GM12878 (cell line): Measurements from ENCODE around the gene ACTG1. TPM values are rescaled to one million over a fixed set of nuclear protein-coding genes. Genes with fewer than 3 reads are reported as not detected.
A peak's percentile ranks its signal among the peaks of the same experiment; 100 is the strongest.

Source experiments
- BCL11A ChIP-seq: IDR thresholded peaks from 2 replicates; pipeline ENCODE4 v1.6.1; 2011; ENCODE audit warnings: low read depth, low read length
- BHLHE40 ChIP-seq, 2 experiments: fragments of 450-650 bp in 1 of 2; IDR thresholded peaks; 2 replicates each; pipeline ENCODE4 v1.6.1; 2011 to 2017; ENCODE audit warnings: low read depth in 2 of 2, borderline replicate concordance in 1 of 2, improper control_type of control experiment in 1 of 2, low read length in 1 of 2, mild to moderate bottlenecking in 1 of 2
- CHD2 ChIP-seq: IDR thresholded peaks from 2 replicates; pipeline ENCODE4 v1.6.1; 2011; ENCODE audit warnings: low read depth, low read length, improper control_type of control experiment, borderline replicate concordance
- EED ChIP-seq: sonication (generic); IDR thresholded peaks from 2 replicates; pipeline ENCODE4 v1.6.1; 2016; ENCODE audit warnings: antibody characterized with exemption, low read depth
- HDAC6 ChIP-seq: fragments of 200-600 bp; sonication (generic); IDR thresholded peaks from one replicate; pipeline ENCODE4 v1.8.0; 2017; ENCODE audit warnings: antibody characterized with exemption; ENCODE audit not compliant: unreplicated experiment
- KAT2A ChIP-seq: conservative IDR thresholded peaks from 2 replicates; pipeline ENCODE4 v1.6.1; 2011; ENCODE audit warnings: low read depth, low read length; ENCODE audit not compliant: control insufficient read depth
- NBN ChIP-seq: fragments of 450-650 bp; IDR thresholded peaks from 2 replicates; pipeline ENCODE4 v1.6.1; 2016
- POLR2A ChIP-seq: IDR thresholded peaks from 2 replicates; pipeline ENCODE4 v1.6.1; 2011; ENCODE audit warnings: low read depth, mild to moderate bottlenecking, low read length
- RAD51 ChIP-seq: fragments of 450-650 bp; IDR thresholded peaks from 2 replicates; pipeline ENCODE4 v1.6.1; 2016; ENCODE audit warnings: moderate library complexity, mild to moderate bottlenecking, inconsistent platforms
- SREBF1 ChIP-seq: IDR thresholded peaks from 2 replicates; pipeline ENCODE4 v1.6.1; 2012; ENCODE audit warnings: mild to moderate bottlenecking, low read length
- YBX1 ChIP-seq: fragments of 450-650 bp; IDR thresholded peaks from 2 replicates; pipeline ENCODE4 v1.6.1; 2016; ENCODE audit warnings: antibody characterized with exemption
- ZNF207 ChIP-seq: fragments of 450-650 bp; IDR thresholded peaks from 2 replicates; pipeline ENCODE4 v1.6.1; 2014; ENCODE audit warnings: antibody characterized with exemption, mild to moderate bottlenecking, borderline replicate concordance
- polyA plus RNA-seq, 11 experiments: library from polyadenylated mRNA; depleted of rRNA in 4 of 11; unstranded in 6 of 11; stranded (reverse) in 5 of 11; fragments of >200 nt; fragmentation: Nextera tagmentation in 4 of 11; fragmentation: Illumina TruSeq in 1 of 11; extraction: Ambion mirVana in 4 of 11; extraction: Trizol in 1 of 11; gene quantifications; 1 replicate in 1 of 11; 2 replicates in 10 of 11; pipeline versions ENCODE4 v1.2.1 to v1.2.3, GENCODE V29; 2011 to 2016; ENCODE audit warnings: inconsistent platforms in 2 of 11, missing spikeins in 2 of 11, low read depth in 1 of 11
- total RNA-seq, 4 experiments: library from RNA; depleted of rRNA in 3 of 4; stranded (reverse); fragments of >200 nt in 3 of 4; fragmentation: Illumina TruSeq in 1 of 4; extraction: Trizol in 1 of 4; gene quantifications; 2 replicates each; pipeline versions ENCODE4 v1.2.1 to v1.2.3, GENCODE V29; 2013 to 2021
- TF ChIP-seq, protein P1 (sequence below): IDR thresholded peaks from 2 replicates; pipeline ENCODE4 v1.6.1; 2011; ENCODE audit warnings: low read depth, mild to moderate bottlenecking, low read length, moderate library complexity, borderline replicate concordance; ENCODE audit errors: extremely low read depth
- TF ChIP-seq, protein P2 (sequence below): fragments of 450-650 bp; formaldehyde crosslinking; IDR thresholded peaks from 2 replicates; pipeline ENCODE4 v1.4.0; 2020; ENCODE audit warnings: mild to moderate bottlenecking, moderate library complexity
- TF ChIP-seq, protein P3 (sequence below): fragments of 450-650 bp; formaldehyde crosslinking; IDR thresholded peaks from 2 replicates; pipeline ENCODE4 v1.4.0; 2022; ENCODE audit warnings: mild to moderate bottlenecking, moderate library complexity
- TF ChIP-seq, protein P4 (sequence below): fragments of 450-650 bp; IDR thresholded peaks from 2 replicates; pipeline ENCODE4 v1.6.1; 2017; ENCODE audit warnings: mild to moderate bottlenecking, moderate library complexity
- TF ChIP-seq, protein P5 (sequence below): IDR thresholded peaks from 2 replicates; pipeline ENCODE4 v1.6.1; 2011; ENCODE audit warnings: borderline replicate concordance, low read depth, mild to moderate bottlenecking, moderate library complexity, mixed read lengths, low read length; ENCODE audit not compliant: insufficient read depth; ENCODE audit errors: extremely low read length

The ACTG1 gene
- total and polyA plus RNA-seq, 10 of the 15 experiments (the other 5 are each of a cell fraction or from before 2014, with no cell fraction given) = 810 to 6,105 (median 3,650) TPM

DNA sequence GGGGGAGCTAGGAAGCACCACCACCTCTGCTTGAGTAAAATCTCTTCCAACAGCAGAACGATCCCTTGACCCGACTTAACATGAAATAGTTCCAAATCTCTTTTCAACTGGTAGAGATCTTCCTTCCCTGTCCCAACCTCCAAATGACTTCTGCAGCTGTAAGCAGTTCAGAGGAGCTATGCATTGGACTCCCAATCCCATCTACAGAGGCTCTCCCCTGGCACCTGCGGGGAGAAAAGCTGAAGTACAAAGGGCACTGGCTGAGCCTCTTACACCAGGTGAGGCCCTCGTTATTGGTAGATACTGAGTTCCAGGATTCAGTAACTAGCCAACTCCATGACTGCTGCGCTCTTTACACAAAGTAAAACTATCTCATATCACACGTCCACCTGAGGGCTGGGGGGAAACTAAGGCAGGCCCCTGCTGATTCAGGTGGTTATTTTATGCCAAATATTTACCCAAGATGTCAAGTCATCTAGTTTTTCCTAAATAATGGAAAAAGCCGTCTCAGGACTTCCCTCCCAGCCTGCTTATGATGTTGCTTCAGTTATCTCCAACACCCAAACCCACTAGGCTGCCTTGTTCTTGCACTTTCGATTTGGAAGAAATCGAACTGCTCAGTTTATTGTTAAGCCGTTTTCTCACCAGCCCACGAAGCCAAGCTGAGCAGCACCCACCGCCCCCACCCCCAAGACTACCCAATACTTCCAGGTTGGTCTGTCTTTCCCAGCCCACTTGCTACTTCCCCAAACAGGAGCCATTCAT, 3.2 kb downstream of the ACTG1 start (continued):
- TF ChIP-seq, protein P1, sequence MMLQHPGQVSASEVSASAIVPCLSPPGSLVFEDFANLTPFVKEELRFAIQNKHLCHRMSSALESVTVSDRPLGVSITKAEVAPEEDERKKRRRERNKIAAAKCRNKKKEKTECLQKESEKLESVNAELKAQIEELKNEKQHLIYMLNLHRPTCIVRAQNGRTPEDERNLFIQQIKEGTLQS = no peak
- no peak for TF ChIP-seq HDAC6
- TF ChIP-seq, protein P2, sequence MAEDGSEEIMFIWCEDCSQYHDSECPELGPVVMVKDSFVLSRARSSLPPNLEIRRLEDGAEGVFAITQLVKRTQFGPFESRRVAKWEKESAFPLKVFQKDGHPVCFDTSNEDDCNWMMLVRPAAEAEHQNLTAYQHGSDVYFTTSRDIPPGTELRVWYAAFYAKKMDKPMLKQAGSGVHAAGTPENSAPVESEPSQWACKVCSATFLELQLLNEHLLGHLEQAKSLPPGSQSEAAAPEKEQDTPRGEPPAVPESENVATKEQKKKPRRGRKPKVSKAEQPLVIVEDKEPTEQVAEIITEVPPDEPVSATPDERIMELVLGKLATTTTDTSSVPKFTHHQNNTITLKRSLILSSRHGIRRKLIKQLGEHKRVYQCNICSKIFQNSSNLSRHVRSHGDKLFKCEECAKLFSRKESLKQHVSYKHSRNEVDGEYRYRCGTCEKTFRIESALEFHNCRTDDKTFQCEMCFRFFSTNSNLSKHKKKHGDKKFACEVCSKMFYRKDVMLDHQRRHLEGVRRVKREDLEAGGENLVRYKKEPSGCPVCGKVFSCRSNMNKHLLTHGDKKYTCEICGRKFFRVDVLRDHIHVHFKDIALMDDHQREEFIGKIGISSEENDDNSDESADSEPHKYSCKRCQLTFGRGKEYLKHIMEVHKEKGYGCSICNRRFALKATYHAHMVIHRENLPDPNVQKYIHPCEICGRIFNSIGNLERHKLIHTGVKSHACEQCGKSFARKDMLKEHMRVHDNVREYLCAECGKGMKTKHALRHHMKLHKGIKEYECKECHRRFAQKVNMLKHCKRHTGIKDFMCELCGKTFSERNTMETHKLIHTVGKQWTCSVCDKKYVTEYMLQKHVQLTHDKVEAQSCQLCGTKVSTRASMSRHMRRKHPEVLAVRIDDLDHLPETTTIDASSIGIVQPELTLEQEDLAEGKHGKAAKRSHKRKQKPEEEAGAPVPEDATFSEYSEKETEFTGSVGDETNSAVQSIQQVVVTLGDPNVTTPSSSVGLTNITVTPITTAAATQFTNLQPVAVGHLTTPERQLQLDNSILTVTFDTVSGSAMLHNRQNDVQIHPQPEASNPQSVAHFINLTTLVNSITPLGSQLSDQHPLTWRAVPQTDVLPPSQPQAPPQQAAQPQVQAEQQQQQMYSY = peak; percentile 39; the same call in 1 of the 2 replicates
- TF ChIP-seq BHLHE40 (IDR thresholded peaks at IDR 0.05; ENCODE audit: borderline replicate concordance in 1 of 2, low read depth in 2 of 2, low read length in 1 of 2) = 0 out of 4 replicates have a peak, but pooled peaks of 1 of the 2 experiments have one; percentile 4
- no peak for TF ChIP-seq SREBF1
- TF ChIP-seq ZNF207 = no peak
- TF ChIP-seq, protein P3, sequence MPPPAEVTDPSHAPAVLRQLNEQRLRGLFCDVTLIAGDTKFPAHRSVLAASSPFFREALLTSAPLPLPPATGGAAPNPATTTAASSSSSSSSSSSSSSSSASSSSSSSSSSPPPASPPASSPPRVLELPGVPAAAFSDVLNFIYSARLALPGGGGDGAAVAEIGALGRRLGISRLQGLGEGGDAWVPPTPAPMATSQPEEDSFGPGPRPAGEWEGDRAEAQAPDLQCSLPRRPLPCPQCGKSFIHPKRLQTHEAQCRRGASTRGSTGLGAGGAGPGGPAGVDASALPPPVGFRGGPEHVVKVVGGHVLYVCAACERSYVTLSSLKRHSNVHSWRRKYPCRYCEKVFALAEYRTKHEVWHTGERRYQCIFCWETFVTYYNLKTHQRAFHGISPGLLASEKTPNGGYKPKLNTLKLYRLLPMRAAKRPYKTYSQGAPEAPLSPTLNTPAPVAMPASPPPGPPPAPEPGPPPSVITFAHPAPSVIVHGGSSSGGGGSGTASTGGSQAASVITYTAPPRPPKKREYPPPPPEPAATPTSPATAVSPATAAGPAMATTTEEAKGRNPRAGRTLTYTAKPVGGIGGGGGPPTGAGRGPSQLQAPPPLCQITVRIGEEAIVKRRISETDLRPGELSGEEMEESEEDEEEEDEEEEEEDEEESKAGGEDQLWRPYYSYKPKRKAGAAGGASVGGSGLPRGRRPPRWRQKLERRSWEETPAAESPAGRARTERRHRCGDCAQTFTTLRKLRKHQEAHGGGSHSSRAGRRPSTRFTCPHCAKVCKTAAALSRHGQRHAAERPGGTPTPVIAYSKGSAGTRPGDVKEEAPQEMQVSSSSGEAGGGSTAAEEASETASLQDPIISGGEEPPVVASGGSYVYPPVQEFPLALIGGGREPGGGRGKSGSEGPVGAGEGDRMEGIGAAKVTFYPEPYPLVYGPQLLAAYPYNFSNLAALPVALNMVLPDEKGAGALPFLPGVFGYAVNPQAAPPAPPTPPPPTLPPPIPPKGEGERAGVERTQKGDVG (CRISPR knock-in tag) = peak; percentile 76
- TF ChIP-seq RAD51 = no peak
- TF ChIP-seq NBN = no peak; the same call in 1 of the 2 replicates
- no peak for TF ChIP-seq KAT2A
- peak; percentile 76 for TF ChIP-seq POLR2A
- TF ChIP-seq, protein P4, sequence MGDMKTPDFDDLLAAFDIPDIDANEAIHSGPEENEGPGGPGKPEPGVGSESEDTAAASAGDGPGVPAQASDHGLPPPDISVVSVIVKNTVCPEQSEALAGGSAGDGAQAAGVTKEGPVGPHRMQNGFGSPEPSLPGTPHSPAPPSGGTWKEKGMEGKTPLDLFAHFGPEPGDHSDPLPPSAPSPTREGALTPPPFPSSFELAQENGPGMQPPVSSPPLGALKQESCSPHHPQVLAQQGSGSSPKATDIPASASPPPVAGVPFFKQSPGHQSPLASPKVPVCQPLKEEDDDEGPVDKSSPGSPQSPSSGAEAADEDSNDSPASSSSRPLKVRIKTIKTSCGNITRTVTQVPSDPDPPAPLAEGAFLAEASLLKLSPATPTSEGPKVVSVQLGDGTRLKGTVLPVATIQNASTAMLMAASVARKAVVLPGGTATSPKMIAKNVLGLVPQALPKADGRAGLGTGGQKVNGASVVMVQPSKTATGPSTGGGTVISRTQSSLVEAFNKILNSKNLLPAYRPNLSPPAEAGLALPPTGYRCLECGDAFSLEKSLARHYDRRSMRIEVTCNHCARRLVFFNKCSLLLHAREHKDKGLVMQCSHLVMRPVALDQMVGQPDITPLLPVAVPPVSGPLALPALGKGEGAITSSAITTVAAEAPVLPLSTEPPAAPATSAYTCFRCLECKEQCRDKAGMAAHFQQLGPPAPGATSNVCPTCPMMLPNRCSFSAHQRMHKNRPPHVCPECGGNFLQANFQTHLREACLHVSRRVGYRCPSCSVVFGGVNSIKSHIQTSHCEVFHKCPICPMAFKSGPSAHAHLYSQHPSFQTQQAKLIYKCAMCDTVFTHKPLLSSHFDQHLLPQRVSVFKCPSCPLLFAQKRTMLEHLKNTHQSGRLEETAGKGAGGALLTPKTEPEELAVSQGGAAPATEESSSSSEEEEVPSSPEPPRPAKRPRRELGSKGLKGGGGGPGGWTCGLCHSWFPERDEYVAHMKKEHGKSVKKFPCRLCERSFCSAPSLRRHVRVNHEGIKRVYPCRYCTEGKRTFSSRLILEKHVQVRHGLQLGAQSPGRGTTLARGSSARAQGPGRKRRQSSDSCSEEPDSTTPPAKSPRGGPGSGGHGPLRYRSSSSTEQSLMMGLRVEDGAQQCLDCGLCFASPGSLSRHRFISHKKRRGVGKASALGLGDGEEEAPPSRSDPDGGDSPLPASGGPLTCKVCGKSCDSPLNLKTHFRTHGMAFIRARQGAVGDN = no peak
- TF ChIP-seq EED = no peak
- TF ChIP-seq YBX1 = no peak
- no peak for TF ChIP-seq CHD2
- peak; percentile 52; the same call in 1 of the 2 replicates for TF ChIP-seq BCL11A
- TF ChIP-seq, protein P5, sequence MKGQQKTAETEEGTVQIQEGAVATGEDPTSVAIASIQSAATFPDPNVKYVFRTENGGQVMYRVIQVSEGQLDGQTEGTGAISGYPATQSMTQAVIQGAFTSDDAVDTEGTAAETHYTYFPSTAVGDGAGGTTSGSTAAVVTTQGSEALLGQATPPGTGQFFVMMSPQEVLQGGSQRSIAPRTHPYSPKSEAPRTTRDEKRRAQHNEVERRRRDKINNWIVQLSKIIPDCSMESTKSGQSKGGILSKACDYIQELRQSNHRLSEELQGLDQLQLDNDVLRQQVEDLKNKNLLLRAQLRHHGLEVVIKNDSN = no peak
